GM12891 (cell line): ENCODE measurements around the gene CADPS.

ENCODE experiments used
- DNase-seq: peaks from one replicate; pipeline ENCODE4 v3.0.0; 2011; ENCODE audit warnings: low spot score; ENCODE audit not compliant: insufficient read length
- FAIRE-seq: peaks from 2 replicates; lab custom pipeline; 2011; peaks lifted over from hg19 to GRCh38; lab: Jason Lieb, UNC
- PAX5 ChIP-seq: IDR thresholded peaks from 2 replicates; pipeline ENCODE4 v1.6.1; 2011; ENCODE audit warnings: low read length, moderate library complexity, mild to moderate bottlenecking; ENCODE audit not compliant: insufficient read depth, severe bottlenecking
- POLR2A ChIP-seq: IDR thresholded peaks from 2 replicates; pipeline ENCODE4 v1.6.1; 2011; ENCODE audit warnings: low read depth, low read length, control low read depth
- POLR2AphosphoS5 ChIP-seq: IDR thresholded peaks from 2 replicates; pipeline ENCODE4 v1.6.1; 2011; ENCODE audit warnings: low read depth, low read length, control low read depth
- POU2F2 ChIP-seq: IDR thresholded peaks from 2 replicates; pipeline ENCODE4 v1.6.1; 2011; ENCODE audit warnings: low read depth, mild to moderate bottlenecking, control low read depth, low read length, moderate library complexity
- SPI1 ChIP-seq: IDR thresholded peaks from 2 replicates; pipeline ENCODE4 v1.6.1; 2011; ENCODE audit warnings: low read depth, low read length, control low read depth
- TAF1 ChIP-seq: IDR thresholded peaks from 2 replicates; pipeline ENCODE4 v1.6.1; 2011; ENCODE audit warnings: low read depth, low read length, control low read depth

Gene CADPS

GRCh38 chr3:62875558-62876002, 364 bp upstream of the CADPS start:
- DNase-seq (no peak), FAIRE-seq (no peak)
- no peak for TF ChIP-seq SPI1
- no peak for TF ChIP-seq POLR2A
- no peak for TF ChIP-seq POU2F2
- no peak for TF ChIP-seq PAX5
- TF ChIP-seq TAF1 = no peak
- no peak for TF ChIP-seq POLR2AphosphoS5

GRCh38 chr3:62873761-62874710, 1.2 kb downstream of the CADPS start:
- DNase-seq = no peak
- FAIRE-seq = no peak
- TF ChIP-seq TAF1 = no peak
- TF ChIP-seq SPI1 = no peak
- TF ChIP-seq PAX5 = no peak
- no peak for TF ChIP-seq POLR2A
- no peak for TF ChIP-seq POU2F2
- TF ChIP-seq POLR2AphosphoS5 = no peak

- TF ChIP-seq PAX5 = no peak
- TF ChIP-seq POU2F2 = no peak
- TF ChIP-seq TAF1 = no peak
- no peak for TF ChIP-seq POLR2AphosphoS5
- no peak for TF ChIP-seq POLR2A
- TF ChIP-seq SPI1 = no peak
- DNase-seq = no peak
- no peak for FAIRE-seq
Measured at GRCh38 chr3:62873451-62873760, 1.8 kb downstream of the CADPS start.

- TF ChIP-seq POU2F2 (no peak), TAF1 (no peak), POLR2AphosphoS5 (no peak), POLR2A (no peak), SPI1 (no peak), PAX5 (no peak)
- no peak for DNase-seq
- no peak for FAIRE-seq
Measured at GRCh38 chr3:62872318-62872717, 2.9 kb downstream of the CADPS start.

GRCh38 chr3:62870321-62870720, 4.9 kb downstream of the CADPS start:
- DNase-seq (no peak), FAIRE-seq (no peak)
- TF ChIP-seq POLR2A (no peak), POU2F2 (no peak), SPI1 (no peak), PAX5 (no peak), POLR2AphosphoS5 (no peak), TAF1 (no peak)

GRCh38 chr3:62863648-62864047, 11.6 kb downstream of the CADPS start:
- TF ChIP-seq POLR2A (no peak), POLR2AphosphoS5 (no peak), PAX5 (no peak), POU2F2 (no peak), TAF1 (no peak), SPI1 (no peak)
- DNase-seq = no peak
- FAIRE-seq = no peak

- no peak for FAIRE-seq
- TF ChIP-seq PAX5 = no peak
- DNase-seq = no peak
Measured at GRCh38 chr3:62859203-62859791, 15.9 kb downstream of the CADPS start.

GRCh38 chr3:62845996-62846395, 29.2 kb downstream of the CADPS start:
- no peak for DNase-seq
- no peak for FAIRE-seq
- TF ChIP-seq SPI1 = no peak
- TF ChIP-seq PAX5 = no peak
- TF ChIP-seq POLR2AphosphoS5 = no peak
- no peak for TF ChIP-seq POU2F2
- no peak for TF ChIP-seq POLR2A
- no peak for TF ChIP-seq TAF1

- no peak for FAIRE-seq
- DNase-seq = no peak
- TF ChIP-seq SPI1 (no peak), POLR2AphosphoS5 (no peak), TAF1 (no peak), PAX5 (no peak), POU2F2 (no peak), POLR2A (no peak)
Measured at GRCh38 chr3:62843508-62843907, 31.7 kb downstream of the CADPS start.

- TF ChIP-seq POLR2AphosphoS5 = no peak
- no peak for TF ChIP-seq SPI1
- no peak for TF ChIP-seq POU2F2
- no peak for TF ChIP-seq TAF1
- TF ChIP-seq POLR2A = no peak
- DNase-seq (no peak), FAIRE-seq (no peak)
Measured at GRCh38 chr3:62839748-62840147, 35.5 kb downstream of the CADPS start.
